DOHH2 (cell line): ENCODE measurements around the gene ESRRG.

ENCODE experiments used
- H3F3A ChIP-seq: fragments of 200-600 bp; sonication (generic), shearing (Covaris generic); 2 replicates; pipeline ENCODE4 v1.6.0; 2016; ENCODE audit warnings: antibody characterized with exemption, mild to moderate bottlenecking; ENCODE audit not compliant: control insufficient read depth, insufficient read depth
- H3K27ac ChIP-seq: fragments of 200-600 bp; sonication (generic); 2 replicates; pipeline ENCODE4 v1.5.1; 2014; ENCODE audit warnings: low read depth, mild to moderate bottlenecking, low read length, moderate library complexity
- H3K27me3 ChIP-seq: fragments of 200-600 bp; sonication (generic); 2 replicates; pipeline ENCODE4 v1.6.1; 2014; ENCODE audit warnings: mild to moderate bottlenecking, low read length, mixed read lengths; ENCODE audit not compliant: control insufficient read depth
- H3K36me3 ChIP-seq: fragments of 200-600 bp; sonication (generic); 2 replicates; pipeline ENCODE4 v1.6.1; 2014; ENCODE audit warnings: mild to moderate bottlenecking, low read length, moderate library complexity, mixed read lengths; ENCODE audit not compliant: control insufficient read depth
- H3K4me1 ChIP-seq: fragments of 200-600 bp; sonication (generic); 2 replicates; pipeline ENCODE4 v1.6.1; 2014; ENCODE audit warnings: mild to moderate bottlenecking, low read length, mixed read lengths; ENCODE audit not compliant: control insufficient read depth
- H3K4me2 ChIP-seq: fragments of 200-600 bp; sonication (generic); 2 replicates; pipeline ENCODE4 v1.6.0; 2014; ENCODE audit warnings: mild to moderate bottlenecking, low read length, moderate library complexity
- H3K4me3 ChIP-seq: fragments of 200-600 bp; sonication (generic); 2 replicates; pipeline ENCODE4 v1.5.1; 2014; ENCODE audit warnings: mild to moderate bottlenecking, low read length, mixed read lengths
- H3K79me2 ChIP-seq: fragments of 200-600 bp; sonication (generic); 2 replicates; pipeline ENCODE4 v1.6.1; 2014; ENCODE audit warnings: mild to moderate bottlenecking, low read length, mixed read lengths; ENCODE audit not compliant: control insufficient read depth
- H3K9me2 ChIP-seq: fragments of 200-600 bp; sonication (generic); replicated peaks from 2 replicates; pipeline ENCODE4 v1.6.1; 2014; ENCODE audit warnings: mild to moderate bottlenecking, low read length, mixed read lengths; ENCODE audit not compliant: control insufficient read depth
- H3K9me3 ChIP-seq: fragments of 200-600 bp; sonication (generic); 2 replicates; pipeline ENCODE4 v1.6.1; 2014; ENCODE audit warnings: antibody characterized with exemption, low read length, mixed read lengths; ENCODE audit not compliant: control insufficient read depth, insufficient read depth
- H4K20me1 ChIP-seq: fragments of 200-600 bp; sonication (generic); 2 replicates; pipeline ENCODE4 v1.6.0; 2014; ENCODE audit warnings: low read depth, mild to moderate bottlenecking, antibody characterized with exemption, low read length, moderate library complexity; ENCODE audit not compliant: control insufficient read depth, insufficient read depth
- EZH2phosphoT487 ChIP-seq: fragments of 200-600 bp; sonication (generic); IDR thresholded peaks from 2 replicates; pipeline ENCODE4 v1.6.1; 2017; ENCODE audit warnings: borderline replicate concordance, mild to moderate bottlenecking, antibody characterized with exemption, low read length, moderate library complexity, mixed read lengths
- TF ChIP-seq, protein P1 (sequence below): fragments of 200-600 bp; sonication (generic); IDR thresholded peaks from one replicate; pipeline ENCODE4 v1.5.1; 2014; ENCODE audit warnings: antibody characterized with exemption, mild to moderate bottlenecking, low read depth, low read length; ENCODE audit not compliant: poor library complexity, severe bottlenecking

ESRRG gene

DNA sequence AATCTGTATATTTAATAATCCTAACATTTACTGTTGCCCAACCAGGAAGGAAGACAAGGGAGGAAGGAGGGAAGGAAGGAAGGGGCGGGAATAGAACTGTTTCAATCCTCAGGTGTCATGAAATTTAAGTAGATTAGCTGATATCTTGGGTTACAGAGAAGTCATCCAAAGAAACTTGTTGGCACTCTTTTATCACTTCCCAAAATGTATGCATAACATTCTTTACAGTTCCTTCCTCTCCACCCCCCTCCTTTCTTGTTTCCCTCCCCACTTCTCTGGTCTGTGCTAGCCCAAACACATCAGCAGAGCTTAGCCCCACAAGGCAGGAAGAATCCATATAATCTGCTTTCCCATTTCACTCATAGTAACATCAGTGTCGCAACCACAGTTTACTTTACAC lies 110.9 kb downstream of the ESRRG start:
- no peak overlapping the region for H3K4me3 ChIP-seq
- no peak for TF ChIP-seq EZH2phosphoT487
- TF ChIP-seq, protein P1, sequence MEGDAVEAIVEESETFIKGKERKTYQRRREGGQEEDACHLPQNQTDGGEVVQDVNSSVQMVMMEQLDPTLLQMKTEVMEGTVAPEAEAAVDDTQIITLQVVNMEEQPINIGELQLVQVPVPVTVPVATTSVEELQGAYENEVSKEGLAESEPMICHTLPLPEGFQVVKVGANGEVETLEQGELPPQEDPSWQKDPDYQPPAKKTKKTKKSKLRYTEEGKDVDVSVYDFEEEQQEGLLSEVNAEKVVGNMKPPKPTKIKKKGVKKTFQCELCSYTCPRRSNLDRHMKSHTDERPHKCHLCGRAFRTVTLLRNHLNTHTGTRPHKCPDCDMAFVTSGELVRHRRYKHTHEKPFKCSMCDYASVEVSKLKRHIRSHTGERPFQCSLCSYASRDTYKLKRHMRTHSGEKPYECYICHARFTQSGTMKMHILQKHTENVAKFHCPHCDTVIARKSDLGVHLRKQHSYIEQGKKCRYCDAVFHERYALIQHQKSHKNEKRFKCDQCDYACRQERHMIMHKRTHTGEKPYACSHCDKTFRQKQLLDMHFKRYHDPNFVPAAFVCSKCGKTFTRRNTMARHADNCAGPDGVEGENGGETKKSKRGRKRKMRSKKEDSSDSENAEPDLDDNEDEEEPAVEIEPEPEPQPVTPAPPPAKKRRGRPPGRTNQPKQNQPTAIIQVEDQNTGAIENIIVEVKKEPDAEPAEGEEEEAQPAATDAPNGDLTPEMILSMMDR, result no peak
- H3K9me3 ChIP-seq, result no peaks in the 10 kb centered on the region
- H4K20me1 ChIP-seq, result no peaks in the 10 kb centered on the region
- H3K4me1 ChIP-seq, result no peaks in the 10 kb centered on the region
- no peaks in the 10 kb centered on the region for H3F3A ChIP-seq
- no peaks in the 10 kb centered on the region for H3K79me2 ChIP-seq
- H3K4me2 ChIP-seq, result no peak overlapping the region
- H3K36me3 ChIP-seq, result no peaks in the 10 kb centered on the region
- H3K27ac ChIP-seq, result no peak overlapping the region
- no peaks in the 10 kb centered on the region for H3K27me3 ChIP-seq
- H3K9me2 ChIP-seq, result no peaks in the 10 kb centered on the region

- Histone ChIP-seq H3K4me3 (no peak overlapping the region), H3K9me3 (no peaks in the 10 kb centered on the region), H3F3A (no peaks in the 10 kb centered on the region), H3K9me2 (no peaks in the 10 kb centered on the region), H4K20me1 (no peaks in the 10 kb centered on the region), H3K27me3 (no peaks in the 10 kb centered on the region), H3K4me2 (no peak overlapping the region), H3K27ac (no peak overlapping the region), H3K36me3 (no peaks in the 10 kb centered on the region), H3K4me1 (no peaks in the 10 kb centered on the region), H3K79me2 (no peaks in the 10 kb centered on the region)
- TF ChIP-seq, protein P1, result no peak
- no peak for TF ChIP-seq EZH2phosphoT487
Measured at GRCh38 chr1:216607067-216607697, 116.0 kb downstream of the ESRRG start.

DNA sequence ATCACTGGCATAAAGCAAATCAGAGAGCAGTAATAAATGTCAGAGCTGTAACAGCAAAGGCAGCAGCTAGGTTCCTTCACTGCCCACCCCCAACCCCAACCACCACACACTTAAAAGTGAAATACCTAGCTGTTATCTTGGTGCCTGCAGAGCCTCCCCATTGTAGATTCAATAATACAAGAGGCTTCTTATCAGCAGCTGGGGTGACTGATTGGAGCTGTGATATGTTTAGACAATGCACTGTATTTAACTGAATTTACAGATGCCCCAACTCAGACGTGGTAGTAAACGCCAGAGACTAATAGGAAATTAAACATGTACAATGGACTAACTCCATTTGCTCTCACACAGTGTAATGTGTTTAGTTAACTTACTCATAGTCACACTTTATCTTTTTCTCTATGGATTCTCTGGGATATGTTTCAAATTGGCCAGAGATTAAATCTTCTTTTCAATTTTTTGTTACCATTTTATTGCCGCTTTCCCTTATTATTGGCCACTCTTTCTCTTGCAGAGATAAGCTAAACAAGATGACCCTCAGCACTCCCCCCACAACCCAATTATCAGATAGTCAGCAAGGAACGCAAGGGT lies 117.1 kb downstream of the ESRRG start:
- Histone ChIP-seq H3K4me2 (no peak overlapping the region), H3F3A (no peaks in the 10 kb centered on the region), H3K9me3 (no peaks in the 10 kb centered on the region), H3K27ac (no peak overlapping the region), H3K9me2 (no peaks in the 10 kb centered on the region), H3K4me1 (no peaks in the 10 kb centered on the region), H3K27me3 (no peaks in the 10 kb centered on the region), H3K36me3 (no peaks in the 10 kb centered on the region), H4K20me1 (no peaks in the 10 kb centered on the region), H3K79me2 (no peaks in the 10 kb centered on the region), H3K4me3 (no peak overlapping the region)
- TF ChIP-seq EZH2phosphoT487, result no peak
- TF ChIP-seq, protein P1, result no peak
